Trophoblast cell (in vitro differentiated cells and primary cell): Measurements from ENCODE around the gene PLCG2.
A peak's percentile ranks its signal among the peaks of the same experiment; 100 is the strongest.

Experiments used
- DNase-seq, 2 donors: peaks; one replicate each; pipeline ENCODE4 v3.0.0-alpha.2; 2016
- H2AFZ ChIP-seq: 2 replicates; pipeline ENCODE4 v1.6.1; 2013; ENCODE audit warnings: low read length, moderate library complexity, mild to moderate bottlenecking; ENCODE audit not compliant: insufficient read depth, poor library complexity
- H2AK5ac ChIP-seq: 2 replicates; pipeline ENCODE4 v1.6.1; 2013; ENCODE audit warnings: mild to moderate bottlenecking, low read length
- H2BK120ac ChIP-seq: 2 replicates; pipeline ENCODE4 v1.6.1; 2013; ENCODE audit warnings: low read length, mild to moderate bottlenecking, moderate library complexity; ENCODE audit not compliant: insufficient read depth, poor library complexity
- H2BK12ac ChIP-seq: 2 replicates; pipeline ENCODE4 v1.6.1; 2013; ENCODE audit warnings: mild to moderate bottlenecking, low read length, moderate library complexity
- H2BK5ac ChIP-seq: 2 replicates; pipeline ENCODE4 v1.6.1; 2013; ENCODE audit warnings: low read length, low read depth, moderate library complexity, mild to moderate bottlenecking; ENCODE audit not compliant: poor library complexity
- H3K14ac ChIP-seq: 2 replicates; pipeline ENCODE4 v1.6.1; 2013; ENCODE audit warnings: mild to moderate bottlenecking, low read length
- H3K18ac ChIP-seq: 2 replicates; pipeline ENCODE4 v1.6.1; 2013; ENCODE audit warnings: mild to moderate bottlenecking, low read length
- H3K23ac ChIP-seq: 2 replicates; pipeline ENCODE4 v1.6.1; 2013; ENCODE audit warnings: low read length
- H3K27ac ChIP-seq: 2 replicates; pipeline ENCODE4 v1.5.1; 2013; ENCODE audit warnings: low read depth, mild to moderate bottlenecking, inconsistent platforms, low read length, moderate library complexity
- H3K27me3 ChIP-seq: 2 replicates; pipeline ENCODE4 v1.6.1; 2013; ENCODE audit warnings: inconsistent platforms, mild to moderate bottlenecking, low read length, moderate library complexity; ENCODE audit not compliant: insufficient read depth
- H3K36me3 ChIP-seq, 2 experiments: 1 replicate in 1 of 2; 2 replicates in 1 of 2; pipeline ENCODE4 v1.6.1; 2013; ENCODE audit warnings: low read length in 2 of 2, mild to moderate bottlenecking in 2 of 2, moderate library complexity in 1 of 2; ENCODE audit not compliant: insufficient read depth in 2 of 2, control insufficient read depth in 1 of 2
- H3K4ac ChIP-seq: 2 replicates; pipeline ENCODE4 v1.6.1; 2013; ENCODE audit warnings: low read depth, mild to moderate bottlenecking, low read length, moderate library complexity
- H3K4me1 ChIP-seq, 2 experiments: 1 replicate in 1 of 2; 2 replicates in 1 of 2; pipeline ENCODE4 v1.6.1; 2013; ENCODE audit warnings: low read length in 2 of 2, mild to moderate bottlenecking in 2 of 2, moderate library complexity in 1 of 2; ENCODE audit not compliant: insufficient read depth in 2 of 2, control insufficient read depth in 1 of 2
- H3K4me2 ChIP-seq: 2 replicates; pipeline ENCODE4 v1.6.1; 2013; ENCODE audit warnings: inconsistent platforms, mild to moderate bottlenecking, low read length, moderate library complexity
- H3K4me3 ChIP-seq: 2 replicates; pipeline ENCODE4 v1.5.1; 2013; ENCODE audit warnings: mild to moderate bottlenecking, low read depth, low read length, inconsistent platforms
- H3K79me1 ChIP-seq: one replicate; pipeline ENCODE4 v1.6.1; 2013; ENCODE audit warnings: low read length
- H3K79me2 ChIP-seq: 2 replicates; pipeline ENCODE4 v1.6.1; 2013; ENCODE audit warnings: low read length, mild to moderate bottlenecking; ENCODE audit not compliant: control insufficient read depth, insufficient read depth, poor library complexity
- H3K9ac ChIP-seq: 2 replicates; pipeline ENCODE4 v1.6.1; 2013; ENCODE audit warnings: mild to moderate bottlenecking, low read length
- H3K9me3 ChIP-seq: 2 replicates; pipeline ENCODE4 v1.6.1; 2013; ENCODE audit warnings: low read depth, mild to moderate bottlenecking, control low read depth, inconsistent platforms, low read length; ENCODE audit not compliant: insufficient read depth
- H4K12ac ChIP-seq: 2 replicates; pipeline ENCODE4 v1.6.1; 2013; ENCODE audit warnings: low read depth, mild to moderate bottlenecking, low read length, moderate library complexity
- H4K8ac ChIP-seq: 2 replicates; pipeline ENCODE4 v1.6.1; 2013; ENCODE audit warnings: low read depth, mild to moderate bottlenecking, low read length, moderate library complexity
- H4K91ac ChIP-seq: one replicate; pipeline ENCODE4 v1.6.1; 2013; ENCODE audit warnings: low read depth, mild to moderate bottlenecking, low read length, moderate library complexity
- WGBS: extraction: QIAGEN DNeasy Blood & Tissue Kit; methylation state at CpG from one replicate; pipeline ENCODE4 v1.1.7; 2013; ENCODE audit warnings: missing lambda C conversion rate; ENCODE audit not compliant: insufficient read length, insufficient coverage; ENCODE audit errors: extremely low coverage; 5-methylcytosine and 5-hydroxymethylcytosine counted together

PLCG2 gene

DNA sequence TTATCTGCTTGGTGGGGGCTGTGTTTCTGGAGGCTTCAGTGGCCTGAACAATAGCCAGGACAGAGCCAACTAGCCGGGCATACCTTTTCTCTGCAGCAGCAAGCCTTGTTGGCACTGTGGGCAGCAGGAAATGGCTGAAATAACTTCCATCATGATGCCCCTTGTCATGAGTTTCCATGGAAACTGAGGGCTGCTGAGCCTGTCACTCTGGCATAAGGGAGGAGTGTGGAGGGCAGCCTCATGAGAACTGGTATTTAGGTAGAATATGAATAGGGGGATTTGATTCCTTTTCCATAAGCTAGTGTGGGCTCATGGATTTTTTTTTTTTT lies 39.4 kb downstream of the PLCG2 start:
- WGBS, result no CpG with 5 or more reads among the region's 1 CpG
- H3K4me2 ChIP-seq, result no peak overlapping the region
- H3K9ac ChIP-seq, result no peak overlapping the region
- H3K9me3 ChIP-seq, result no peaks in the 10 kb centered on the region
- no peaks in the 10 kb centered on the region for H3K36me3 ChIP-seq
- no peak overlapping the region for H2AFZ ChIP-seq
- H4K12ac ChIP-seq, result no peak overlapping the region
- no peak overlapping the region for H3K18ac ChIP-seq
- H3K23ac ChIP-seq, result no peak overlapping the region
- no peak overlapping the region for H3K14ac ChIP-seq
- H3K27me3 ChIP-seq, result no peaks in the 10 kb centered on the region
- no peak overlapping the region for H4K8ac ChIP-seq
- H2BK5ac ChIP-seq, result no peak overlapping the region
- H2BK12ac ChIP-seq, result no peak overlapping the region
- no peak overlapping the region for H3K27ac ChIP-seq
- peaks cover 0 to 2% of the 10 kb centered on the region in 2 experiments for H3K4me1 ChIP-seq
- H3K4ac ChIP-seq, result no peak overlapping the region
- H4K91ac ChIP-seq, result no peak overlapping the region
- no peak overlapping the region for H2BK120ac ChIP-seq
- DNase-seq, result no peak
- no peak overlapping the region for H3K4me3 ChIP-seq
- H2AK5ac ChIP-seq, result no peak overlapping the region
- H3K79me2 ChIP-seq, result no peaks in the 10 kb centered on the region
- H3K79me1 ChIP-seq, result no peaks in the 10 kb centered on the region

DNA sequence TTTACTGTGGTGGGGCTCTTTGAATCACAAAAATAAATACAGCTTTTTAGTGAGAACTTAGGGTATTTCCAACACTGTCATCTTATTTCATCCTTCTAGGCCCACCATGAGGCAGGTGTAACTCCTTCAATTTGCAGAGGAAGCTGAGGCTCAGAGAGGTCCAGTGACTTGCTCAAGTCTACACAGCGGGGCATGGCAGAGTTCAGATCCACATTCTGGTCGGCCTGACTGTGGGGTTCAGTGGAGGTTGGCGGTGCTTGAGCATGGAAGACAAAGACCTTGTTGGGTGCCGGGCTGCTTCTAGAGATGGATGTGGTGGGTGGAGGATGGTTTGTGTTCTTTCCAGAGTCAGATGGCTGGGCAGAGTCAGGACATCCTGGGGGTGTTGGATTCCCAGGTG lies 39.8 kb downstream of the PLCG2 start:
- no peak overlapping the region for H3K4ac ChIP-seq

DNA sequence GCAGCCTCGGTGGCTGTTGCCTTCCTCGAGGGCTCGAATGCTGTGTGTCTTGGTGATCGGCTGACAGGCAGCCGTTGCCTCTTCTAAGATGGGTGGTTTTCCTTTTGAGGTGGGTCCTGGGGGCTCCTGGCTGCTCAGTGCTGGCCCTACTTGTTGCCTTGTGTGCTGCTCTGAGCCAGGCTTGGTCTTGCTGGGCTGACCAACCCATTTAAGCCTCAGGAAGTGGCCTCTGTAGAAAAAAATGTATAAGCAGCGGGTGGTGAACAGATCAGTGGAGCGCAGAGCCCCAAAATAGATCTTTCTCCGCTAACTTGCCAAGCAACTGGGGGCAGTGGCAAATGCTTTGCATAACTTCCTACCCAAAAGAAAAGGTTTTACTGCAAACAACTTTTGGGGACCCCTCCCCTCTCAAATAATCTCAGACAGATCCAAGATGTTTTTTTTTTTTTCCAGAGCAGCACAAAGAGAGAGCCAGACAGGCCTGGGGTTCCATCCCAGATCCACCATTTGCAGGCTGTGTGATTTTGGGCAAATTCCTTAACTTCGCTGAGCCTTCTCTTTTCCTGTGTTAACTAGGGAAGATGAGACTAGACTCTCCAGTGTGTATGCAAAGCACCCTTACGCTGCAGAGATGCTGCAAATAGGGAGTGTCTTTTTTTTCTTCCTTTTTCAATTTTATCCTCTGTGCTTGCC lies 42.5 kb downstream of the PLCG2 start:
- no peak overlapping the region for H3K27ac ChIP-seq
- no peaks in the 10 kb centered on the region for H3K79me2 ChIP-seq
- H3K4me3 ChIP-seq, result no peak overlapping the region
- no peak overlapping the region for H2AK5ac ChIP-seq
- no peaks in the 10 kb centered on the region for H3K9me3 ChIP-seq
- H2BK12ac ChIP-seq, result no peak overlapping the region
- H3K18ac ChIP-seq, result no peak overlapping the region
- no peaks in the 10 kb centered on the region for H3K36me3 ChIP-seq
- no CpG with 5 or more reads among the region's 10 CpGs for WGBS
- H3K9ac ChIP-seq, result no peak overlapping the region
- no peak overlapping the region for H4K12ac ChIP-seq
- no peak overlapping the region for H3K4ac ChIP-seq
- no peak overlapping the region for H3K4me2 ChIP-seq
- no peak overlapping the region for H4K91ac ChIP-seq
- H3K23ac ChIP-seq, result no peak overlapping the region
- peaks cover 0 to 2% of the 10 kb centered on the region in 2 experiments for H3K4me1 ChIP-seq
- no peak overlapping the region for H2AFZ ChIP-seq
- no peaks in the 10 kb centered on the region for H3K27me3 ChIP-seq
- H4K8ac ChIP-seq, result no peak overlapping the region
- H3K79me1 ChIP-seq, result no peaks in the 10 kb centered on the region
- no peak overlapping the region for H2BK5ac ChIP-seq
- no peak for DNase-seq
- H2BK120ac ChIP-seq, result no peak overlapping the region
- no peak overlapping the region for H3K14ac ChIP-seq

More for the DNA sequence above, 39.8 kb downstream of the PLCG2 start:
- Histone ChIP-seq H2BK12ac (no peak overlapping the region), H4K91ac (no peak overlapping the region), H2BK5ac (no peak overlapping the region), H3K79me1 (no peaks in the 10 kb centered on the region), H3K18ac (no peak overlapping the region), H3K4me1 (peaks cover 0 to 2% of the 10 kb centered on the region in 2 experiments), H3K27me3 (no peaks in the 10 kb centered on the region), H3K9ac (no peak overlapping the region), H3K23ac (no peak overlapping the region), H4K12ac (no peak overlapping the region), H3K79me2 (no peaks in the 10 kb centered on the region), H3K36me3 (no peaks in the 10 kb centered on the region), H3K4me2 (no peak overlapping the region), H2AK5ac (no peak overlapping the region), H2BK120ac (no peak overlapping the region), H3K27ac (no peak overlapping the region), H3K14ac (no peak overlapping the region), H3K9me3 (no peaks in the 10 kb centered on the region), H3K4me3 (no peak overlapping the region), H4K8ac (no peak overlapping the region), H2AFZ (no peak overlapping the region)
- no peak for DNase-seq
- WGBS, result no CpG with 5 or more reads among the region's 4 CpGs

DNA sequence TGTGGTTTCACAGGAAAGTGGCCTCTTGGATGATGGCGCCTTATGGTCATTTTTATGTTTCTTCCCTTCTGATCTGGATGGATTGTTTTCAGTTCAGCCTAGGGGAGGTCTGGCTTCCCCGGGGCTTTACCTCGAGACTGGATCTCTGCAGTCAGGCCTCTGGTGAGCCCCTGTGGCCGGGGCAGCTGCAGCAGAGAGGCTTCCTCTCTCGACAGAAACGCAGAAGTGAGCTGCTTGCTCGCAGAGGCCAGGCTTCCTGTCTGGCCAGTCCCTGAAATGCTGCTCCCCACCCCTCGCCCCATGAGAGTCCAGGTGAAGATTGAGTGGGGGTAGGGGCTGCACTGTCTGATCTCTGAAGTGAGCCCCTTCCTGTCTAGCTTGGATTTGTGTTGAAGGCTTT lies 44.0 kb downstream of the PLCG2 start:
- no peak overlapping the region for H2BK5ac ChIP-seq
- no peak overlapping the region for H3K4me2 ChIP-seq
- no peak overlapping the region for H3K23ac ChIP-seq

More for the DNA sequence above, 44.0 kb downstream of the PLCG2 start:
- H2AK5ac ChIP-seq, result no peak overlapping the region
- no peak overlapping the region for H2AFZ ChIP-seq
- no CpG with 5 or more reads among the region's 8 CpGs for WGBS
- no peak overlapping the region for H3K9ac ChIP-seq
- no peak overlapping the region for H4K12ac ChIP-seq
- peaks cover 0 to 2% of the 10 kb centered on the region in 2 experiments for H3K4me1 ChIP-seq
- H3K4ac ChIP-seq, result no peak overlapping the region
- no peaks in the 10 kb centered on the region for H3K36me3 ChIP-seq
- H4K8ac ChIP-seq, result peak overlapping the region; percentile 14
- no peaks in the 10 kb centered on the region for H3K79me2 ChIP-seq
- no peaks in the 10 kb centered on the region for H3K27me3 ChIP-seq
- H3K27ac ChIP-seq, result no peak overlapping the region
- H4K91ac ChIP-seq, result no peak overlapping the region
- no peak overlapping the region for H2BK120ac ChIP-seq
- no peaks in the 10 kb centered on the region for H3K9me3 ChIP-seq
- no peak overlapping the region for H2BK12ac ChIP-seq
- H3K4me3 ChIP-seq, result no peak overlapping the region
- no peak overlapping the region for H3K18ac ChIP-seq
- no peaks in the 10 kb centered on the region for H3K79me1 ChIP-seq
- DNase-seq, result no peak
- H3K14ac ChIP-seq, result no peak overlapping the region
